Hindlimb muscle (tissue), 1 donor: ENCODE results near the gene PRSS36. TPM values are rescaled to one million over a fixed set of nuclear protein-coding genes. Genes with fewer than 3 reads are reported as not detected.
A peak's percentile ranks its signal among the peaks of the same experiment; 100 is the strongest.
"Not testable (repeated sequence)": the region's sequence is repeated elsewhere in the genome, so short reads cannot be mapped to it uniquely, and the experiment has no call there.

Experiments used
- DNase-seq: peaks from one replicate; pipeline ENCODE4 v3.0.0-alpha.2; 2013
- polyA plus RNA-seq: library from polyadenylated mRNA; unstranded; fragments of 120-200 nt; gene quantifications from one replicate; pipeline ENCODE4 v1.2.1, GENCODE V29; 2013; ENCODE audit not compliant: insufficient read length

Gene PRSS36
- polyA plus RNA-seq, 1 donor: 2.0 TPM

DNA sequence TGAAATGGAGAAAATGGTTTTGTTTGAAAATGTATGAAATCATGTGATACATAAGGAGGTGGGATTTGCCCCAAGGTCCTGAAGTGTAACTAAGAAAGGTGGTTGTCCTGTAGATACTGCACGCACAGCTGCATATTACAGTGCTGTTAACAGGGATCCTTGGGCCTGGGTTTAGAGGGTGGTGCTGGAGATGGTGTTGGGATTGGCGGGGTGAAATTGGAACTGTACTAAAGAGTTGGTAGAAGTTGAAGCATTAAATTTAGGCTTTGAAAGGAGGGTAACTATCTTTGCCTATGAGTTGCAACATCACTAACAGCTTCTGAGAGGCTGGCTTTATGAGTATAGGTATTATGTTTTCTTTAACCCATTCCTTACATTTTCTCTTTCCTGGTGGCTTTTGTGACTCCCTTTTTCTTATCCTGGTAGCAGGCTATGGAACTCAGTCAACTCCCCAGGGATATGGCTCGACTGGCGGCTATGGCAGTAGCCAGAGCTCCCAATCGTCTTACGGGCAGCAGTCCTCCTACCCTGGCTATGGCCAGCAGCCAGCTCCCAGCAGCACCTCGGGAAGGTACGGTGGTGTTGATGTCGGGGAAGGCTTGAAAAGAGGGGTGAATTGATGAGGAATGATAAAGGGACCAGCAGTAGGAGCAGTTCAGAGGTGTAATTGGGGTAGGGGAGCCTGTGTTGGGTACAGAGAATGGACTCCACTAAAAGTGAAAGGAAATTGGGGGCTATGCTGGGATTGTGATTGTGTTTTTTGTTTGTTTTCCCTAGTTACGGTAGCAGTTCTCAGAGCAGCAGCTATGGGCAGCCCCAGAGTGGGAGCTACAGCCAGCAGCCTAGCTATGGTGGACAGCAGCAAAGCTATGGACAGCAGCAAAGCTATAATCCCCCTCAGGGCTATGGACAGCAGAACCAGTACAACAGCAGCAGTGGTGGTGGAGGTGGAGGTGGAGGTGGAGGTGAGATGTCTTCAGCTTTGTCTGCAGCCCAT, 33.9 kb upstream of the PRSS36 start:
- DNase-seq: no peak

- DNase-seq: no peak
These were observed 32.5 kb upstream of the PRSS36 start for GRCh38 chr16:31182391-31182790.

GRCh38 chr16:31181102-31181830, 31.4 kb upstream of the PRSS36 start:
- no peak for DNase-seq

GRCh38 chr16:31179747-31180459, 30.0 kb upstream of the PRSS36 start, which contains the start of gene FUS:
Gene FUS (plus strand): TSS chr16:31180139. CDS start chr16:31180215, 76 bp downstream.
- DNase-seq: peak; percentile 97

- peak; percentile 29 for DNase-seq
These were observed 29.4 kb upstream of the PRSS36 start for GRCh38 chr16:31179219-31179746.

GRCh38 chr16:31177136-31177535, 27.3 kb upstream of the PRSS36 start:
- DNase-seq: no peak

GRCh38 chr16:31170048-31170447, 20.2 kb upstream of the PRSS36 start:
- DNase-seq: not testable (repeated sequence)

DNA sequence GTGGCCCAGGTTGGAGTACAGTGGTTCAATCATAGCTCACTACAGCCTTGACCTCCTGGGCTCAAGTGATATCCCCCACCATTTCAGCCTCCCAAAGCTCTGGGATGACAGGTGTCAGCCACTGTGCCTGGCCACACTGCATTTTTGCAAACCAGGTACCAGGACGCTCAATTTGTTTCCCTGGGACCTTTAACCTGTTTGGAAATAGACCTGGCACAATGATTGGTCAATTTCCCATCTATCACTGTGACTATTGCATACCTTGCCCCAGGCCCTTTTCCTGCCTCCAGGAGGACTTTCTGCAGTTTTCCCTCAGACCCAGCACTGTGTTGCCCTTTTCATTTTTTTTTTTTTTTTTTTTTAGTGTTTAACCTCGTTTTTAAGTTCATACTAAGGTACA, 19.0 kb upstream of the PRSS36 start:
- DNase-seq: no peak

DNA sequence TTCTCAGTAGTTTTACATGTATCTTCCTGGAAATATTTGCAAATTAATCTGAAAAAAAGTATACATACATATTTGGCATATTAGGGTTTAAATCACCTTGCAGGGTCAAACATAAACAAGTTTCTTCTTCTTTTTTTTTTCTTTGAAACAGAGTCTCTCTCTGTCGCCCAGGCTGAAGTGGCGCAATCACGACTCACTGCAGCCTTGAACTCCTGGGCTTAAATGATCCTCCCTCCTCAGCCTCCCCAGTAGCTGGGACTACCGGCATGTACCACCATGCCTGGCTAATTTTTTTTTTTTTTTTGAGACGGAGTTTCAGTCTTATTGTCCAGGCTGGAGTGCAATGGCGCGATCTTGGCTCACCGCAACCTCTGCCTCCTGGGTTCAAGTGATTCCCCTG, 17.4 kb upstream of the PRSS36 start:
- DNase-seq: no peak

DNA sequence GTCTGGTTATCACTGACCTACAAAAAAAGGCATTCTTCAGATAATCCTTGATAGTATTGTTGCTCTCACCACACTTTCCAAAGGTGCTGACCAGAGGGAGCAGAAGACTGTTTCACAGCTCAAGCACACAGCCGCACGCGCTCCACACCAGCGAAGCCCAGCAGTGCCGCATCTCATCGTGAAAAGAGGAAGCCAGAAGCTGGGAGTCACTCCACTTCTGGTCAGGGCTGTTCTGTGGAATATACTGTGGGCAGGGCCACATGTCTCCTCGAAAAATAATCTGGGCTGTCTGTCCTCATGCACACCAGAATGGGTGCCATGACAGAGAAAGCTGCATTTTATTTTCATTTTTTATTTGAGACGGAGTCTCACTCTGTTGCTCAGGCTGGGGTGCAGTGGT, 7.3 kb upstream of the PRSS36 start:
- no peak for DNase-seq

- DNase-seq: not testable (repeated sequence)
These were observed 1.1 kb upstream of the PRSS36 start for GRCh38 chr16:31150976-31151375.

DNA sequence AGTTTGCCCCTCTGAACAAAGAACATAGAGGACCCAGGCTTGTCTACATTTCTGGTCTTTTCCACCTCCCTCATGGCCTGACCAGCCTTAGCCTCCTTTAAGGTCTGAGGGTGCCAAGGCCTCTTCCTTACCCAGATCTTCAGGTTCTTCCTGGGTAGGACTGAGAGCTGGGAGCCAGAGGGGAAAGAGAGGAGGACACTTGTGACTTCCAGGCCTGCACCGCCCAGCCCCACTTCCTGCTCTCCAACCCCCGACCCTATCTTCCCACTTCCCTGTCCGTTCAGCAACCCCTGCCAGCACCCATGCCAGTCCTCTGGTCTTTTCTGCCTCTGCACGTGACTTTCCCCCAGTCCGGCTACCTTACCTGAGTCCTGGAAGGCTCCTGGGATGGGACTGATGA, 534 bp downstream of the PRSS36 start:
- no peak for DNase-seq

DNA sequence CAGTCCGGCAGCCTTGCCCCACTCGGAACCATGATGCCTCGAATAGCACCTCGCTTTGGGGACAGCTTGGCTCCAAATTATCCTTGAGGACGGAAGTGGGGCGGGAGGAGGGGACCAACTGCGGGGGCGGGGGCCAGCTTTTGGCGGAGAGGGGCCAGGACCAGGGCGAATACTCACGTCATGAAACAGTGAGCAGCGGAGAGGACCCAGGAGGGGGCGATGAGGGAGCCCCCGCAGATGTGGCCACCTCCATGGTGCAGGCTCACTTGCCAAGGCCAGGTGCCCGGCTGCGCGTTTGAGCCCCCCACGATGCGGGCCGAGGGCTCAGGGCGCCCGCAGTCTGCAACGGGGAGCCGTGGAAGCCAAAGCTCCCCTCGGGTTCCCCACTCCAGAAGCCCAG, 970 bp downstream of the PRSS36 start:
- DNase-seq: no peak

GRCh38 chr16:31148281-31148728, 1.6 kb downstream of the PRSS36 start:
- DNase-seq: no peak

DNA sequence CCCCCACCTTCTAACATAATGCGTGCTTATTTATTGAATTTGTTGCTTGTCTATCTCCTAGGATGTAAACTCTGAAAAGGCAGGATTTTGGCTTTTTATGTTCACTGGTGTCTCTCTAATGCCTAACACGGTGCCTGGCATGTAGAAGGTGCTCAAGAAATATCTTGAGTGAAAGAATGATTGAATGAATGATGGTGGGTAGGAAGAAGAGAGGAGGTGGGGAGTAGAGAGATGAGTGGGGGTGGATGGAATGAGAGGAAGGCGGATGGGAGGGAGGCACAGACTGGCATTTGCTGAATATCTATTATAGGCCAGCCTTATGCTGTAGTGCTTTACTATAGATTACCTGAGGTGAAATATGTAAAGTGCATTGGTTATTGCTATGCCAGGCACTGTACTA, 2.3 kb downstream of the PRSS36 start:
- DNase-seq: no peak

GRCh38 chr16:31145398-31145990, 4.4 kb downstream of the PRSS36 start:
- no peak for DNase-seq

- not testable (repeated sequence) for DNase-seq
These were observed 5.4 kb downstream of the PRSS36 start for GRCh38 chr16:31144418-31144817.

- DNase-seq: no peak
These were observed 6.1 kb downstream of the PRSS36 start for GRCh38 chr16:31143694-31144148.

- no peak for DNase-seq
These were observed 6.7 kb downstream of the PRSS36 start for GRCh38 chr16:31143011-31143693.

- peak; percentile 97 for DNase-seq
These were observed 7.5 kb downstream of the PRSS36 start for GRCh38 chr16:31142109-31143010.
